ENCODE measurements around the gene COL6A1. TPM values are rescaled to one million over a fixed set of nuclear protein-coding genes. Genes with fewer than 3 reads are reported as not detected.

COL6A1 gene
- total RNA-seq, 1 experiment from 2014 or later = 33.4 TPM

DNA sequence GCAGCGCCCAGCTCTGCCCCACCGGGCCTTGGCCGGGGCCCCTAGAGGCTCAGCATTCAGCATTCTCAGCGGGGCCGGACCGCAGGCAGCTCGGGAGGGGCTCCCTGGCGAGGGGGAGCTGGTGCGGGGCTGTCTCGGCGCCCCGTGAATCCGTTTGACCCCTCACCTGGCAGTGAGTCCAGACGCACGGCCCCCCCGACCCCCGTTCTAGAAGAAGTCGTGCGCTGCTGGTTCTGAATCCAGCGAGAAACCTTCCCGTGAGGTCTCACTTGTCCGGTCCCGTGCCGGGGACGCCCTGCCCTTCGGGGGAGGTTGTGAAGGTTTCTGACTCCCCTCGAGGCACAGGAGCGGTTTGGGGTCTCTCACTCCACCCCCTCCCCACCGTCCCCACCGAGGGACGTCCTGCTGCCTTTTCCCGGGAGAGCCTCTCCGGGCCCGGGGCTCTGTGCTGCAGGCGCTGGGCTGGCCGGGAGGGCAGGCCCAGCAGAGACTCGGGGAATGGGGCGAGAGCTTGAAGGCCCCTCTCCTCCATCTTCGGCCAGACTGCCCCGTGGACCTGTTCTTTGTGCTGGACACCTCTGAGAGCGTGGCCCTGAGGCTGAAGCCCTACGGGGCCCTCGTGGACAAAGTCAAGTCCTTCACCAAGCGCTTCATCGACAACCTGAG, 655 bp downstream of the COL6A1 start:
- H3K27me3 ChIP-seq (replicated peaks; ENCODE audit: control insufficient read depth, insufficient read depth, low read length) = no peaks in the 10 kb centered on the region
- H3K36me3 Mint-ChIP-seq (ENCODE audit: insufficient read depth, unreplicated experiment) = peaks cover 4% of the 10 kb centered on the region
- no TSS peak for BruUV-seq (replicated peaks)
- no peak overlapping the region for H3K4me3 Mint-ChIP-seq (ENCODE audit: unreplicated experiment)
- peaks cover 2% of the 10 kb centered on the region for H3K27me3 Mint-ChIP-seq (ENCODE audit: insufficient read depth, unreplicated experiment)
- no peaks in the 10 kb centered on the region for H3K9me3 ChIP-seq
- H3K4me3 ChIP-seq (ENCODE audit: low read depth, low read length) = peak overlapping the region; percentile 52
- no peaks in the 10 kb centered on the region for H3K4me1 Mint-ChIP-seq (ENCODE audit: low read depth, unreplicated experiment)
- no peak overlapping the region for H3K27ac Mint-ChIP-seq (ENCODE audit: unreplicated experiment)
- H3K36me3 ChIP-seq (ENCODE audit: control insufficient read depth, insufficient read depth, low read length) = no peaks in the 10 kb centered on the region
- H3K9me3 Mint-ChIP-seq (ENCODE audit: unreplicated experiment) = no peaks in the 10 kb centered on the region
- CTCF ChIA-PET = no interaction called here
- intact Hi-C loops (cut with micrococcal nuclease; ENCODE audit: unreplicated experiment) = no loop called here
- peaks cover 4% of the 10 kb centered on the region; the same call in 1 of the 2 replicates for H3K4me1 ChIP-seq
- peak in 1 of 2 experiments; percentile 39 for DNase-seq
- TF ChIP-seq, protein P1, sequence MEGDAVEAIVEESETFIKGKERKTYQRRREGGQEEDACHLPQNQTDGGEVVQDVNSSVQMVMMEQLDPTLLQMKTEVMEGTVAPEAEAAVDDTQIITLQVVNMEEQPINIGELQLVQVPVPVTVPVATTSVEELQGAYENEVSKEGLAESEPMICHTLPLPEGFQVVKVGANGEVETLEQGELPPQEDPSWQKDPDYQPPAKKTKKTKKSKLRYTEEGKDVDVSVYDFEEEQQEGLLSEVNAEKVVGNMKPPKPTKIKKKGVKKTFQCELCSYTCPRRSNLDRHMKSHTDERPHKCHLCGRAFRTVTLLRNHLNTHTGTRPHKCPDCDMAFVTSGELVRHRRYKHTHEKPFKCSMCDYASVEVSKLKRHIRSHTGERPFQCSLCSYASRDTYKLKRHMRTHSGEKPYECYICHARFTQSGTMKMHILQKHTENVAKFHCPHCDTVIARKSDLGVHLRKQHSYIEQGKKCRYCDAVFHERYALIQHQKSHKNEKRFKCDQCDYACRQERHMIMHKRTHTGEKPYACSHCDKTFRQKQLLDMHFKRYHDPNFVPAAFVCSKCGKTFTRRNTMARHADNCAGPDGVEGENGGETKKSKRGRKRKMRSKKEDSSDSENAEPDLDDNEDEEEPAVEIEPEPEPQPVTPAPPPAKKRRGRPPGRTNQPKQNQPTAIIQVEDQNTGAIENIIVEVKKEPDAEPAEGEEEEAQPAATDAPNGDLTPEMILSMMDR (IDR thresholded peaks at IDR 0.05; ENCODE audit: insufficient read depth in 1 of 2, low read depth in 1 of 2, low read length in 1 of 2, severe bottlenecking in 1 of 2, unreplicated experiment in 1 of 2) = no peak
- POLR2A ChIA-PET = no interaction called here

DNA sequence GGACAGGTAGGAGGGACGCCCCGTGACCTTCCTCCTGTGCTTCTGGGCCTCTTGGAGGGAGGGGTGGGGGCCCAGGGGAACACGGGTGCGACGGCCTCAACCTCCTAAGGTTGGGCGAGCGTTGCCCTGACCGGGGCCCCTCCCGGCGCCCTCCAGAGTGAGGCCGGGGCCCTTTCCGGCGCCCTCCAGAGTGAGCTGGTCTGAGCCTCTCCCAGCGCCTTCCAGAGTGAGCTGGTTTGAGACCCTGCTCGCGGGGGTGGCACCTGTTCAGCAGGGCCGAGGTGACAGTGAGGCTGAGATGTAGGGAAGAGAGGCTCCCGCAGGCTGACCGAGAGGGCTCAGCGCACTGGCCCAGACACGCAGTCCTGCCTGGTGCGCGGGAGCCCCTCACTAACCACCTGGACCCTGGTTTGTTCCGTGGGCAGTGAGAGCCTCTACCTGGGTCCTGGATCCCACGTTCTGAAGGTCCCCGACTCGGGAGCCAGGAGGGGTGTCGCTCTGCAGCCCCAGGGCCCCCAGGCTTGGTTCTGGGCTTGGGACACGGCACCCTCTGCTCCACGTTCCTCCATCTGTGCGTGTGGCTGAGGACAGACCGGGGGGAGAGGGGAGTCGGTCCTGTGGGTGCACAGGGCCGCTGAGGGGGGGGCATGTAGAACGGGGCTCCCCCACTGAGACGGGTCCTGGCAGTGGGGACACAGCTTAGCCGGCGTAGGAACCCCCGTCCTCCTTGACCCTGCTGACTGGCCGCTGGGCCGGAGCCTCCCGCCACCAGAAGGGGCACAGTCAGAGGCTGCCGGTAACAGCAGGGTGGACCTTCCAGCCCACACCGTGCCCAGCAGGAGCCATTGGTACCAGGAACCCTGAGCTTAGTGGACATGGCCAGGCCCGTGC, 1.4 kb downstream of the COL6A1 start:
- Histone ChIP-seq H3K36me3 (ENCODE audit: control insufficient read depth, insufficient read depth, low read length) (no peaks in the 10 kb centered on the region), H3K27me3 (replicated peaks; ENCODE audit: control insufficient read depth, insufficient read depth, low read length) (no peaks in the 10 kb centered on the region), H3K9me3 (no peaks in the 10 kb centered on the region), H3K4me3 (ENCODE audit: low read depth, low read length) (peak overlapping the region; percentile 52), H3K4me1 (peaks cover 4% of the 10 kb centered on the region; the same call in 1 of the 2 replicates)
- H3K9me3 Mint-ChIP-seq (ENCODE audit: unreplicated experiment) = no peaks in the 10 kb centered on the region
- intact Hi-C loops (cut with micrococcal nuclease; ENCODE audit: unreplicated experiment) = no loop called here
- H3K36me3 Mint-ChIP-seq (ENCODE audit: insufficient read depth, unreplicated experiment) = peaks cover 4% of the 10 kb centered on the region
- no TSS peak for BruUV-seq (replicated peaks)
- DNase-seq = peak in 1 of 2 experiments; percentile 26
- ChIA-PET CTCF (no interaction called here), POLR2A (no interaction called here)
- TF ChIP-seq, protein P1 (IDR thresholded peaks at IDR 0.05; ENCODE audit: insufficient read depth in 1 of 2, low read depth in 1 of 2, low read length in 1 of 2, severe bottlenecking in 1 of 2, unreplicated experiment in 1 of 2) = no peak
- H3K27ac Mint-ChIP-seq (ENCODE audit: unreplicated experiment) = no peak overlapping the region
- peaks cover 2% of the 10 kb centered on the region for H3K27me3 Mint-ChIP-seq (ENCODE audit: insufficient read depth, unreplicated experiment)
- H3K4me1 Mint-ChIP-seq (ENCODE audit: low read depth, unreplicated experiment) = no peaks in the 10 kb centered on the region
- H3K4me3 Mint-ChIP-seq (ENCODE audit: unreplicated experiment) = no peak overlapping the region

DNA sequence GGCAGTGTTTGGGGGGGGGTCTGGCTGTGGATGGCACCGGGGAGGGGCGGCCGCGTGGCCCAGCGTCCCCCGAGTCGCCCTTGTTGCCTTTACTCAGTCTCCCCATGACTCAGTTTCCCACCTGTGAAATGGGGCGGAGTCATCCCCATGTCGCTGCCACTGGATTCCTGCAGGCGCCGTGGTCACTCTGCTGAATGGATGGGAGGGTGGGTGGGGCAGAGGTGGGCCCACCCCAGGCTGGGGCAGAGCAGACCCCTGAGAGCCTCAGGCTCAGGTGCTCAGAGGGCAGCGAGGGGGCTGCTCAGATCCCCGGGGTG, 2.0 kb downstream of the COL6A1 start:
- TF ChIP-seq, protein P1 (IDR thresholded peaks at IDR 0.05; ENCODE audit: insufficient read depth in 1 of 2, low read depth in 1 of 2, low read length in 1 of 2, severe bottlenecking in 1 of 2, unreplicated experiment in 1 of 2) = no peak
- H3K36me3 Mint-ChIP-seq (ENCODE audit: insufficient read depth, unreplicated experiment) = peaks cover 4% of the 10 kb centered on the region
- no peak for DNase-seq
- Histone ChIP-seq H3K9me3 (no peaks in the 10 kb centered on the region), H3K4me3 (ENCODE audit: low read depth, low read length) (no peak overlapping the region), H3K27me3 (replicated peaks; ENCODE audit: control insufficient read depth, insufficient read depth, low read length) (no peaks in the 10 kb centered on the region), H3K4me1 (peaks cover 4% of the 10 kb centered on the region; the same call in 1 of the 2 replicates), H3K36me3 (ENCODE audit: control insufficient read depth, insufficient read depth, low read length) (no peaks in the 10 kb centered on the region)
- H3K4me3 Mint-ChIP-seq (ENCODE audit: unreplicated experiment) = no peak overlapping the region
- no peaks in the 10 kb centered on the region for H3K9me3 Mint-ChIP-seq (ENCODE audit: unreplicated experiment)
- POLR2A ChIA-PET = no interaction called here
- intact Hi-C loops (cut with micrococcal nuclease; ENCODE audit: unreplicated experiment) = no loop called here
- H3K27me3 Mint-ChIP-seq (ENCODE audit: insufficient read depth, unreplicated experiment) = peaks cover 2% of the 10 kb centered on the region
- no peak overlapping the region for H3K27ac Mint-ChIP-seq (ENCODE audit: unreplicated experiment)
- BruUV-seq (replicated peaks) = no TSS peak
- CTCF ChIA-PET = no interaction called here
- no peaks in the 10 kb centered on the region for H3K4me1 Mint-ChIP-seq (ENCODE audit: low read depth, unreplicated experiment)

All from Caco-2 (cell line).